ENCODE results near the gene SKI.
A peak's percentile ranks its signal among the peaks of the same experiment; 100 is the strongest.
"Not testable (repeated sequence)": the region's sequence is repeated elsewhere in the genome, so short reads cannot be mapped to it uniquely, and the experiment has no call there.

SKI gene

GRCh38 chr1:2328676-2329455, 100.7 kb downstream of the SKI start:
- peak; percentile 31 for DNase-seq

GRCh38 chr1:2330035-2330434, 101.9 kb downstream of the SKI start:
- DNase-seq, result no peak

DNA sequence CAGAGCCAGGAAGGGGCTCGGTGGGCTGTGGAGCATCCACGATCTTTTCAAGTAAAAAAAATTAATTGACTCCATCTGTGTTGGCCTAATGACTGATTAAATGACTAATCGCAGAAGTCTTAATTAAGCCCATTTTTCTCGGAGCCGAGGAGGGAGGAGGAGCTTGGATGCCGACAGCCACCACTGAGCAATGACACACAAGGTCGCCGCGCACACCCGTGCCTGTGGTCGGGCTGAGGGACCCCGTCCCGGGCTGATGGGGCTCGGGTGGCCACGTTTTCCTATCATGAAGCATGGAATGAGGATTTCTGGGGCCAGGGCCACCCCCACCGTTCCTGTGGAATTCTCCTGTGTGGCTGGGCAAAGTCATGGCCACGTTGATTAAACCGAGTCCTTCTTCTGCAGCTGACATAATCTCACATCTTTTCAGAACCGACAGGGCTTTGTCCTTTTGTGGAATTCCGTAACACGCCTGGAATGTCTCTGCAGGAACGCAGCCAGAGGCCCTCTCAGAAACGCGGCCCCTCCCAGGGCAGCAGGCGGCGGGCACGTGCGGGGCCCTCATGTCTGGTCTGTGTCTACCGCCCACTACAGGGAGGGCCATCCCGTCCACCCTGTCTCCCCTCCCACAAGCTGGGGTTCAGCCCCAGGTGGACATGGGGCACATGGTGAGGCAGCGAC, 102.5 kb downstream of the SKI start:
- no peak for DNase-seq

GRCh38 chr1:2331200-2331544, 103.1 kb downstream of the SKI start:
- no peak for DNase-seq

GRCh38 chr1:2331580-2331979, 103.5 kb downstream of the SKI start:
- DNase-seq, result not testable (repeated sequence)

- no peak for DNase-seq
These were observed 106.2 kb downstream of the SKI start for GRCh38 chr1:2334366-2334765.

DNA sequence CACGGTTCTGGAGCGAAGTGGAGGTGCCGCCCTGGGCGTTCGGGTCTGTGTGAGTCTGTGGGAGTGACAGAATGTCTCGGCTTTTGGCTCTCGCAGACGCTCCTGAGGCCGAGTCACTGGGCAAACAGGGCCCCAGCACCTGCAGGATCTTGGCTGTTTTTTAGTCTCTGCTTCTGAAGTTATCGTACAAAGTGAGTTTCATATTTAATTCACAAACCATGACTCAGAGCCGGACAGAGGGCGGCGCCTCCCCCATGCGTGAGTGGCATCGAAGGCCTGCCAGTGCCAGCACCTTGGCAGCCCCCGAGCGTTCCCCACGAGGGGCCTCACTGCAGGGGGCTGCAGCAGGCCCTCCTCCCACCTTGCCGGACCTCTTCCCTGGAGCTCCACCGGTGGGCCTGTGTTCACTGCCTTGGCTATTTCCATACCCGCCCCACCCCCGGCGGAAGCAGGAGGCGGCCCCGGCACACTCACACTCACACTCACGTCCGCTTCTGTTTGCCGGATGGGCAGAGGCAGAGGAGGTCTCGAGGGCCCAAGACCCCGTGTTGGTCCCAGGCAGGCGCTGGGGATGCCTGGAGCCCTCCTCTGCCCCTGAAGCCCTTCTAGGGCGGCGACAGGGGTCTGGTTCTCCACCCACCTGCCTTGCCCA, 106.9 kb downstream of the SKI start:
- no peak for DNase-seq

DNA sequence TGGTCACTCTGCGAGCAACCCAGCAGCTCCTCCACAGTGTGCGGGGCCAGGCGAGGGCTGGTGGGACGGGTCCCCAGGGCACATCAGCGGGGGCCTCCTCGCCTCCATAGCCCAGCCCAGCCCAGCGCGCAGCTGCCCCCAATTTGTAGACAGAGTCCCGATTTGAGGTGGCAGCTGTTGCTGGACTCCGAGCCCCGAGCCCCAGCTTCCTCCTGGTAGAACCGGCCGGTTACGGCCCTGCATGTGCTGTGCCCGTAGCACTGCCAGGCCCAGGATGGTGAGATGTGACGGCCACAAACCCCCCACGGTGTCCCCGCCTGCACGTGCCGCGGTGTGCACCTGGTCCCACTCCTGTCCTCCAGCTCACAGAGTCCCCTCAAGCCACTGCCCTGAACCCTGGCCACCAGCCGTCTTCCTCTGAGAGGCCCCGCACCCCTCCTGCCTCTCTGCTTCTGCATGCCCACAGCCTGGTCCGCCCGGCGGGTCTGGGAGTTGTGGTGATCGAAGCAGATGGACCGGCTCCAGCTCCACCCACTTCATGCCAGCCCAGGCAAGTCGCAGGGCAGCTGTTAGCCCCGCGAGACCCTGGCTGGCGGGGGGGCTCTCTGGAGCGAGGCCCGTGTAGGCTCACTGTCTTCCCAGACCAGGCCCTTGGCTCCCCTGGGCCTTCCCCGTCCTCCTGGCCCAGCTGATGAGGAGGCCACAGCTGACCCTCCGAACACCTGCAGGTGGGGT, 107.8 kb downstream of the SKI start:
- peak; percentile 42 for DNase-seq

DNA sequence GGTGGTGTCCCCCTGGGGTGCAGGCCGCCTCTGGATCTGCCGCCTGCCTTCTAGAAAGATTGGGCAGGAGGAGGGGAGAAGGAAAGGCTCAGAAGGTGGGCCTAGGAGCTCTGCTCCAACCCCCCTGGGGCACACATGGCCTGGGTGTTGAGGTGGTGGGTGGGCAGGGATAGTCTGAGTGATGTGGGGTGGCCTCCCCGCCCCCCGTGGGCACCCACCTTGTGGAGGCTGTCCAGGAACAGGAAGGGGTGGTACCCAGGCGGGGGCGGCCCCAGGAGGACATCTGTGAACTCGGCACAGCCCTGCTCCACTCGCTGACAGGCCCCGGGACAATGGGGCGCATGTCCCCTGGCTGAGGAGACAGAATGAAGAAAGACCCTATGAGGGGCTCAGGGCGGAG, 108.4 kb downstream of the SKI start:
- no peak for DNase-seq

DNA sequence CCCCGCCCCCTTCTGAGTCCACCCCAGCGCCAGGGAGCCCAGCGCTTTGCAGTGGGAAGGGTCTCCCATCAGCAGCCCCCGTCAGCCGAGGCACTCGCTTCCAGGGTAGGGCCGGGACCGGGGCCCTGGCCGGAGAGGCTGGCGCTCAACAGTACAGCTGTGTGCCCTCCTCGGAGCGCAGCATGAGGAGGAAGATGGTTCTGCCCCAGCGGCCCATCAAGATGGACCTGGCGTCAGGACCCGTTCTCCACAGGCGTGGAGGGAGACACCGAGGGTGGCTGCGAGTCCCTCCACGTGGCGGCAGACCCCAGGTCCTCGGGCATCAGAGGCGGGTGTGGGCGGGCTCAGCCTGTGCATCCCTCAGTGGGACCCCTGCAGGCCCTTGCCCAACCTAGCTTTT, 109.0 kb downstream of the SKI start:
- no peak for DNase-seq

DNA sequence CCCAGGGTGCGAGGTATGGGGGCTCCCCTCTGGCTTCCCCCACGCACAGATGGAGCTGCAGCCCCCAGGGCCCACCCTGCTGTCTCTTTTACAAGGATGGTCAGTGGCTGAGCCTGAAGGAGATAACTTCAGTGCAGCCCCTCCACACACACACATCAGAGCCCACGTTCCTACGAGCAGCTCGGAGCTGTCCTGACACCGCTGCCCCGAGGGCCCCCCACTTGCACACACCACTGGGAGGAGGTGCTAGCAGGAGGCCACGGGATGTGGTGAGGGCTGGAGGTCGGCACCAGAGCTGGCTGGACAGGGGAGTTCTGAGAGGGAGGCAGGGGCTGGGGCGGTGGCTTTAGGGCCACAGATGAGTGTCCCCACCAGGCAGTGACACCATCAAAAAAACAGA, 109.4 kb downstream of the SKI start:
- no peak for DNase-seq

GRCh38 chr1:2339206-2340085, 111.3 kb downstream of the SKI start:
- no peak for DNase-seq

DNA sequence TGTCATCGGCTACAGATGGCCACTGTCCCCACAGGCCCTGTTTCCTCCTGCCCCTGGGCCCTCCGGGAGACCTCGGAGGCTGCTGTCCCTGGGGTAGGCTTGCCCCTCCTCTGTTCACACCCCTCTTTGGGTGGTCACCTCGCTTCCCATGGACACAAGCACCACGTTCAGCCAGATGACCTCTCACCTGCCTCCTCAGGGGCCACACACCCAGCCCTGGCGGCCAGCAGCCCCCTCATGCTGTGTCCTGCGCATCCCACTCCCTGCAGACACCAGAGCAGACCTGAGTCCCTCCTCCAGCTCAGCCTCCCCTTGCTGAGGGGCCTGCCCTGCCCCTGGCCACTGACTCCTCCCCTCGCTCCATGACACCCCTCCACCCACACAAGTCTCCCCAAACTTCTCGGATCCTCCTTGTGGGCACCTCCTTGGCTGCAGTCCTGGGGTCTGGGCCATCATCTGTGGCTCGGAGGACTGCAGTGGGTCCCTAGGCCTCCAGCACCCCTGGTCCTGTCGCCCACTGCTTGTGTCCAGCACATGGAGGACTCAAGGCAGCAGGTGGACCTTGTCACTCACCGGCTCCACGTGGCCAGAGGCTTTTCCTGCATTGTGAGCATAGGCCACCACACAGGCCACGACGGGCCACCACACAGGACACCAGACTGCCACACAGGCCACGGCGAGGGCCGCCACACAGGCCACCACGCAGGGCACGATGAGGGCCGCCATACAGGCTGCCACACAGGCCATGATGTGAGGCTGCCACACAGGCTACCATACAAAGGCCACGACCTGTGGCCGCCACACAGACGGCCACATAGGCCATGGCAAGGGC, 112.2 kb downstream of the SKI start:
- DNase-seq, result no peak

GRCh38 chr1:2340918-2341254, 112.8 kb downstream of the SKI start:
- DNase-seq, result no peak

DNA sequence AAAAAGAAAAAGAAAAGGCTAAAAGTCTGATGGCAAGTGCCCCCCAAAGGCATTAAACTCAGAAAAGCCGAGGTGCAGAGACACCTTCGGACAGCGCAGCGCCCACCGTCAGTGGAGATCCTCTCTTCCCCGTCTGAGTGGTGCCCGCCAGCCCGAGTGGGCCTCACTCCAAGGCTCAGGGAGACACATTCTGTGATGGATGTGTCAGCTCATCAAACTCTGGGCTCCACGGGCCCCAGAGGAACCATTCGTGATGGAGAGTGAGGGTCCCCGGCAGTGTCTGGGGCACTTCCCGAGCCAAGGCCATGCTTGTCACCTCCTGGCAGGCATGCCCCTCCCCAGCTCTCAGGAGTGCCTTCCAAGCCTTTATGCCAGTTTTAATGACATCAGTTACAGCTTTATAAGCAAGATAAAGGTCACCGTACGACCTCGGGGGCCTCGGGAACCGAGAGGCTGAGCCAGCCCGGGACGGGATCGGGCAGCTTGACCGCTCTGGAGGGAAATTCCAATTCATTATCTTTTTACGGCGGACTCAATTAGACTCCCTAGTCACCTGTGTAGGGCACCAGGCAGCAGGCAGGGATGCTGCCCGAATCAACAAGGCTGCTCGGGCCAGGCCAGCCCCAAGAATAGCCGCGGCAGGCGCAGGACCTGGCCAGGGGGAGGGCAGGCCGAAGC, 113.7 kb downstream of the SKI start:
- DNase-seq, result no peak

DNA sequence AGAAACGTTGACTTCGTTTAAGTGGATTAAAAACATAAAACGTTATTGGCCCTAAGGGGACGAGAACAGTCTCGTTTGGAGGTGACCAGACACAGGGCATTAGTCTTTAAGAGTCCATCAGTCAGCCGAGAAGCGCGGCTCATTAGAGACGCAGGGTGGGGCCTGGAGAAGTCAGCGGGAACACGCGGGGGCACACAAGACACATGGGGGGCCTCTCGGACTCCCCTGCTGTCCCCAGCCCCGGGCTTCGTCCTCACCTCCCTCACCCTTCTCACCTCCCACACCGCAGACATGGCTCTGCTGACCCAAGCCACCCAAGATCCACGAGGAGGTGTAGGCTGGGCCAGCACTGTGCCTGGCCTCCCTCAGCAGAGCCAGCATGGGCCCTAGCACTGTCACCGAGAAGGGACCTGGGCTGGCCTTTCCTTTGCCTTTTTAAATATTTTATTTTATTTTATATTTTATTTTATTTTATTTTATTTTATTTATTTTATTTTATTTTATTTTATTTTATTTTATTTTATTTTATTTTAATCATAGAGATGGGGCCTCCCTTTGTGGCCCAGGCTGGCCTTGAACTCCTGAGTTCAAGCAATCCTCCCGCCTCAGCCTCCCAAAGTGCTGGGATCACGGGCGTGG, 114.4 kb downstream of the SKI start:
- DNase-seq, result no peak

DNA sequence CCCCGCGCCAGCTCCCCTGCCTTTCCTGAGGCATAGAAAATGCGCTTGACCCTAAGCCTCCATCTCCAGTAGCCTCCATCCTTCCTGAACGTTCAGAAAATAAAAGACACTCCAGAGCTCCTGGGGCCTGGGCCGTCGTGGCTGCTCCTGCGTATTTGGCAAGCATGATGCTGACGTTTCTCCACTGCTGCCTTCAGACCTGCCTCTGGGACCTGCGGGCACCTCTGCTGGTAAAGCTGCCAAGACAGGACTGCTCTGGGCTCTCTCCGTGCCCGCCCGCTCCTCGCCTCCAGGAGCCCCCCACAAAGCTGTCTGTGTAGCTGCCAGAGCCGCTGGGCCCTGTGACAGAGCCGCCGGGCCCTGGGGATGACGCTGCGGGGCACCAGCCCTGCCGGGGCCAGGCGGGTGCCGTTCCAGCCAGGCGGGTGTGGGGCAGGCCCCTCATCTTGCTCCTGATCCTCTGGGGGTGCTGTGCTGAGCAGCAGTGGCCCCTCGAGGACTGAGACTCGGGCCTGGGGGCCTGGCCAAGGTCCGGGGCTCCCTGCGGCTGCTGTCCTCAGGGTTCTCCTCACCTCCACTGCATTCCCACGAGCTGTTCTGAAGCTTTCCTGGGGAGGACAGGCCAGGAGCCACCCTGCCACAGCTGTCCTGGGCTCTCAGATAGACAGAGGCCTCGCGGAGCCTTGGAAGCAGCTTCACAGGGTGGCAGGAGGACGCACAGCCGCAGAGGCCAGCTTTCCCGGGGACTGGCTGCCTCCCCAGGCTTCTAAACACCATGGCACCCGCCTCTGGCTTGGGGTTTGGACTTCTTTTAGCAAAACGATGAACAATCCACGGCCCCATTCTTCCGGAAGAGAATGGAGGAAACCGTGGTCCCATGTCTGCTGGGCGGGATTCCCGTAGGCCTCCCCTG, 115.2 kb downstream of the SKI start:
- no peak for DNase-seq

DNA sequence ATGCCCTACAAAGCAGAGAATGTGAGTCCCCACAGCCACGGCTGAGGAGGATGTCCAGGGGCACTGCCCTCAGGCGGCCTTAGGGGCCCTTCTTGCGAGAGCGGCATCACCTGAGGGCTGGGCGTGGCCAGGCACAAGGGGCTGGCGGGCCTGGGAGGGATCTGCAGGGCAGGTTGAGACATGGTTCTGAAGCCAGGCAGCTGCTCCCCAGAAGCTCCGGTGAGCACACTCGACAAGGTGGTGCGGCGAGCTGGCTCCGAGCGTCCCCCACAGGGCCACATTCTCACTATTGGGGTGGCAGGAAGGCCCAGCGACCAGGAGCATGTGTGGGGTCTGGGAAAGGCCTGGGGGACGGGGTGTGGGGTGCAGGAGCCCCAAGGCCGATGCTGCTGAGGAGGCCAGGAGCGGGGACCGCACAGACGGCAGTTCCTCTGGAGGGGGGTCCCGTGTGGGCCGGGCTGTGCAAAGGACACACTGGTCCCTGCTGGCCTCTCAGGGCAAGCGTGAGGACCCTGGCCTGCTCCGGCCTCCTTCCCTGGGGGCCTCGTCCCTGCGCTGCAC, 116.1 kb downstream of the SKI start:
- DNase-seq, result no peak

DNA sequence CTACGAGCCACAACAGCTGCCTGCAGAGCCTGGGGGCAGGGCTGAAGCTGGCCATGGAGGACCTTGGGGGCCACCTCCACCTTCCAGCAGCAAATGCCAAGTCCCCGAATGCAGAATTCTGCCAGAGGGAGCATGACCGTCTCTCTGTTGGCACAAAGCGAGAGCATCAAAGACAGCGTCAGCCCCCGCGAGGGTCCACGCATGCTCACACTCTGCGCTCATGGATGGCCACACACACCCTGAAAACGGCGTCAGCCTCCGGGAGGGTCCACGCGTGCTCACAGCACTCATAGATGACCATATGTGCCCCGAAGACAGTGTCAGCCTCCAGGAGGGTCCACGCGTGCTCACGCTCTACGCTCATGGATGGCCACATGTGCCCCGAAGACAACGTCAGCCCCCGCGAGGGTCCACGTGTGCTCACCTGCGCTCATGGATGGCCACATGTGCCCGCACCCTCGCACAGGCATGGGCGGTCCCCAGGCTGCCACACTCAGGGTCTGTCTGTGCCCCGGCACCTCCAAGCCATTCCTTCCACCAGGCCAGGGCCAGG, 116.7 kb downstream of the SKI start:
- no peak for DNase-seq
